Measurements from ENCODE around the gene ETV3L.
A peak's percentile ranks its signal among the peaks of the same experiment; 100 is the strongest.

ETV3L gene

GRCh38 chr1:157099633-157100009 is at the start of gene ETV3L:
Gene ETV3L, minus strand, starts transcription at chr1:157099808. Its CDS starts 285 bp downstream, at chr1:157099523.
- DNase-seq = no peak

DNA sequence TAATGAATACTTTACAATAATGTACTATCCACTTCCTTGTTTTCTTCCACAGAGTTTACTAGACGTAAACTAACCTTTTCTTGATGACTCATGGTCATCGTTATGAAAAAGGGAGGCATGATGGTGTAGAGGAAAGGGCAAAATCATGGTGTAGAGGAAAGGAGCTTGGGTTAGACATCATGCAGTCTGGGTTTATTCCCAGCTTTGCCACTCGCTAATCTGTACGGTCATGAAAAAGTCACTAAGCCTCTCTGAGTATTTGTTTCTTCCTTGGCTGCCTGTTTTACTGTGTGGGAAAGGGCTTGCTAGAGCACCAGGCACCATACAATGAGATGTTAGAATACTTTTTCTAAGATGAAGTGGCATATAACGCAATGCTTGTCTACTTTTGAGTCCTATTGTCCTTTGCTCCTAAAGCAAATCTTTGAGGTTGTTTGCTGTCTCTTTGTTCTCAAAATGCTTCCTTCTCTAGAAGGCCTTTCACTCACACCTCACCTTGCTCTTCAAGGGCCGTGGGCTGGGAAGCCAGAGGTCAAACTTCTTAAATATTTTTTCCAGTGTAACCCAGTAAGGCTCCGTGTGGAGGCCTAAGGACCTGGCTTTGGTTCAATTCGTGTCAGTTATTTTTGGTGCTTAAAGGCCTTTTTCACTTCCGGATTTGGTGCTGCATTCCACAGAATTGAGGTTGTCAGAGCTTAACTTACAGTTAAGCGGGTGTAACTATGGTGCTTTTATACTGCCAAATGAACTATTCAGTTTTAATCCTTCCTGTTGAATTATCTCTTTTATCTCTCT is 48.5 kb upstream of the ETV3L start:
- no peak for DNase-seq

GRCh38 chr1:157147037-157147436 is 47.4 kb upstream of the ETV3L start:
- no peak for DNase-seq

- no peak for DNase-seq
Observed at GRCh38 chr1:157146244-157146643, 46.6 kb upstream of the ETV3L start.

DNA sequence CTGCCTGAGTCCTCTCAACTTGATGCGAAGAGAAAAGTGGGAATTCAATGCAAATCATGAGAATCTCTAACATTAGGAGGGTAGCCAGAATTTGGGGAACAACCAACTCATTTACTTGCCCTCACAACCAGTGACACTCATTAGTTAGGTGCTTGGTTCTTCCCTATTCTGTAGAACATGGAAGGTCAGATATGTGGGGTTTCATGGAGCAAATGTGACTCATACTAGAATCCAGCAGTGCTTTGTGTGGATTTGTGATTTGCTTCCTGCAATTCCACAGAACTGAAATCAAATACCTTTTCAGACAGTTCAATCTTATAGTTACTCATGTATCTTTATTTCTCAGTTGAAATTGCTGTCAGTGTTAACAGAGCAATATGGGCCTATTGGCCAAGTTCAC is 45.5 kb upstream of the ETV3L start:
- no peak for DNase-seq

- no peak for DNase-seq
Observed at GRCh38 chr1:157144509-157144908, 44.9 kb upstream of the ETV3L start.

DNA sequence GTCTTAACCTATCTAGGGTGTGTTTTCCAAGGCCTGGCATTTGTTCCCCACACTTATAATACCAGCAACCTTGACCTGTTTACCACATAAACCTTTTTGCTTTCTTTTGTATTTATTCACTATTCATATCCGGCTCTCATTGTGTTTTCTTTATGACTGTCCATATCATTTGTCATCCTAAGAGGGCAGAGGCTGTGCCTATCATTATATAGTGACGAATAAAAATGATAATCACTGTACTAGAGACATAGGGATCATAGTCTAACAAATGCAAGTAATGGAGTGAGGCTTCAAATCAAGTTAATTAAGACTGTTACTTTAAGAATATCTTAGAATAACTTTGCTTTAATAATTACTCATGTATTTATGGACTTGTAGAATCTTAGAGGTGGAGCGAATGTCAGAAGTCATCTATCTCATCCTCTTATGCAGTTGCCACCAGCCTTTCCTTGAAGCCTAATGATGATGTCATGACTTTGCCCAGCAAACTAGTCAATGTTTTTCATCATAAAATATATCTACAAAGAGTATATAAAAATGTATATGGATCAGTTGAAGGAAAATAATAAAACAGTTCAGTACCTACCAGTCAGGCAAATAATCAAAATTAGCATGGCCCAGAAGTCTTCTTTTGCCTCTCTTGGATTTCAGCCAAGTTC is 43.3 kb upstream of the ETV3L start:
- DNase-seq = no peak

GRCh38 chr1:157142201-157142600 is 42.6 kb upstream of the ETV3L start:
- no peak for DNase-seq

GRCh38 chr1:157141212-157141855 is 41.7 kb upstream of the ETV3L start:
- DNase-seq = no peak

GRCh38 chr1:157140063-157140588 is 40.5 kb upstream of the ETV3L start:
- no peak for DNase-seq

- no peak for DNase-seq
Observed at GRCh38 chr1:157139052-157139715, 39.6 kb upstream of the ETV3L start.

GRCh38 chr1:157138220-157139051 is 38.8 kb upstream of the ETV3L start, which contains the start of gene ETV3:
Gene ETV3, minus strand, starts transcription at chr1:157138395. Its CDS starts 2,043 bp downstream, at chr1:157136352.
- peak; percentile 73 for DNase-seq

GRCh38 chr1:157137408-157138219 is 38.0 kb upstream of the ETV3L start:
- DNase-seq = no peak

- no peak for DNase-seq
Observed at GRCh38 chr1:157137046-157137407, 37.4 kb upstream of the ETV3L start.

DNA sequence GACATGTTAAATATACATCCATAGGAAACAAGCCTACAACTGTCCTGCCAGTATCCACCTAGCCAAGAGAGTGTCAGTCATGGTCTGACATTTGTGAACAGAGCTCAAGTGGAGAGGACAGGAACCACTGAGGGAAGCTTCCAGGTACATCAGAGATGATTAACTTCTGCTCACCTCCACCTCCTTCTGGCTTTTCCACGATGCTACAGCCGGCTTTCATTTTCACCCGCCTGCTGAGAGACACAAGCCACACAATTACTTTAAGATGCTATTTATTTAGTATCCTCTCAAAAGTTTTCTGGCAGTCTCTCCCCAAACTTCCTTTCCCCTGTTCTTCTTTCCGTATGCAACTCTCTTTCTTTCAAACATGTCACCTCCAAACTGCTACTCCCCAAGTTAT is 36.5 kb upstream of the ETV3L start:
- DNase-seq = no peak

- DNase-seq = no peak
Observed at GRCh38 chr1:157135646-157136045, 36.0 kb upstream of the ETV3L start.

DNA sequence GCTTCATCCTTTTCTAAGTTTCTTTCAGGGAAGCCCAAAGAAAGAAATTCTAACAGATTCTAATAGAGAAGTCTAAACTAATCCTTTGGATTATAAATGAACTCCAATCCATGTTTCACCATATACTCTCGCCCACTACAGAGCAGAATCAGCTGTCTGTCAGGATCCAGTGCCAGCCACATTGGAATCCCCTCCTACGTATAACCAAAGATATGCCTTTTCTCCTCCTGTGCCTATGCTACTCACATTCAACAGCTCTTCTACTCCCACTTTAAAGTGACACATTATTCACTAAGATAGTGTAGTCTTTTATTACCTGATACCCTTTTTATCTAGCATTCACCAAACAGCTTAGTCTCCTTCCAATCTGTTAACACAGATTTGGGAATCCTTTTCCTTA is 35.5 kb upstream of the ETV3L start:
- no peak for DNase-seq

DNA sequence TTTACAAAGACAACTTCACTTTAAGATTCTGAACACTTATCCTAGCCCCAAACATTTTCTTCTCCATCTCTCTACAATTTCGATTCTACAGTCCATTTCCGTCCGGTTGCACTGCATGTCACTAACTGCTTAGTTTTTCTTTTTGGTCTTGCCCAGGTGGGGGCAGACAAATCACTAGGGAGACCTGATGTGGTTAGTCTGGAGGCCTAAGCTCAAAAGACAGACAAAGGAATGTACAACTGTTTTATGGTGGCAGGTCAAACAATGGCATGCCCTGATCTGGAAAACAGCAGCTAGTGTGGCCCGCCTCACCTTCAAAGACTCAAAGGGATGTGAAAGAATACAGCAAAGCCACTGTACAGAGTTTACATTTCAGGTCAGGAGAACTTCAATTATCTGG is 34.8 kb upstream of the ETV3L start:
- no peak for DNase-seq

DNA sequence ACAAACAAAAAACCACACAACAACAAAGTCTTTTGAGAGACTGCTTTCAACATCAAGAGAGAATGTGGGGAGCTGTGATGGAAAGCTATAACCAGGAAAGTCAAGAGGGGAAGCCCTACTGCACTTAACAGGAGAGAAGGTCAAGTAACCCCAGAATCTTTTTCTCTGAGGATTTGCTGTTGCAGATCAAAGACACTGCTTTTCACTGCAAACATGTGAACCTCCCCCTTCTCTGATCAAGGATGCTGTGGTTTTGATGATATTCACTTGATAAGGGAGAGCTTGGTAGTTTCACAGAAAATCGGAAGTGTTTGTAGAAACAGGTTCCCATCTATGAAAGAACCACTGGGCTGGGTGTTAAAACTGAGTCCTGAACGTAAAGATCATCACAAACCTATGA is 33.8 kb upstream of the ETV3L start:
- DNase-seq = no peak

DNA sequence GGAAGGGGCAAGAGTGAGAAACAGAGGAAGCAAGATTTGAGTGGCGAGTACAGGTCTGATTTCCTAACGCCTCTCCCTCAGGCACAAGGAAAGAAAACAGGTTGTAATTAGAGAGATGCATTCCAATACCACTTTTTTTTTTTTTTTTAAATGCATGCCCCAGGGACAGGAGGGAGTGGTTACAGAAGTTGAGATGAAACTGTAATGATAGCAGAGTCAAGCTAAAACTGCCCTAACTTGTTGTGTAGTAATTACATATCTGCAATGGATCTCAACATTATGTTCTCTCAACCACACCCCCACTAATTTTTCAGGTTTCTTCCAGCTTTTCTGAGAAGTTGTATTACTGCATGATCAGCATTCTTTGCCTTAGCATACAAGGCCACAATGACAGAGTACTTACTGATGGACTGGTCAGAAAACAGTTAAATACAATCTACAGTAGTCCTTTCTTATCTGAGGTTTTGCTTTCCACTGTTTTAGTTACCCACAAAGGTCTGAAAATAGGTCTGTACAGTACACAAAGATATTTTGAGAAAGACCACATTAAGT is 33.1 kb upstream of the ETV3L start:
- no peak for DNase-seq

- no peak for DNase-seq
Observed at GRCh38 chr1:157132111-157132510, 32.5 kb upstream of the ETV3L start.
